Measurements from ENCODE around the gene IGF1R.

DNA sequence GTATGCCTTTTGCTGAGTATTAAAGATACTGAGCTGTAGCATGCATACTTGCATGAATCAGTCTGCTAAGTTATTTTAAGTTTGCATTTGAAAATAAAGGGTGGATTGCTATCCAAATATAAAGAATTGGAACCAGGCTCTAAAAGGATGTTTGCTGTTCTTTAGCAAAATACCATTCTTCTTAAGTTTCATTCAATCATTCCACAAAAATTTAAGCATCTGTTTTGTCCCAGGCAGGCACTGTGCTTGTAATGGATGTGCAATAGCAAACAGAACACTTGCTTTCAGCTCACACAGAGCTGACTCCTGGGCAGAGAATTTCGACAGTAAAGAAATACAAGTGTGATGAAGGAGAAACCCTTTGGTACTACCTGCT, 208.2 kb downstream of the IGF1R start:
- TF ChIP-seq, protein P1, sequence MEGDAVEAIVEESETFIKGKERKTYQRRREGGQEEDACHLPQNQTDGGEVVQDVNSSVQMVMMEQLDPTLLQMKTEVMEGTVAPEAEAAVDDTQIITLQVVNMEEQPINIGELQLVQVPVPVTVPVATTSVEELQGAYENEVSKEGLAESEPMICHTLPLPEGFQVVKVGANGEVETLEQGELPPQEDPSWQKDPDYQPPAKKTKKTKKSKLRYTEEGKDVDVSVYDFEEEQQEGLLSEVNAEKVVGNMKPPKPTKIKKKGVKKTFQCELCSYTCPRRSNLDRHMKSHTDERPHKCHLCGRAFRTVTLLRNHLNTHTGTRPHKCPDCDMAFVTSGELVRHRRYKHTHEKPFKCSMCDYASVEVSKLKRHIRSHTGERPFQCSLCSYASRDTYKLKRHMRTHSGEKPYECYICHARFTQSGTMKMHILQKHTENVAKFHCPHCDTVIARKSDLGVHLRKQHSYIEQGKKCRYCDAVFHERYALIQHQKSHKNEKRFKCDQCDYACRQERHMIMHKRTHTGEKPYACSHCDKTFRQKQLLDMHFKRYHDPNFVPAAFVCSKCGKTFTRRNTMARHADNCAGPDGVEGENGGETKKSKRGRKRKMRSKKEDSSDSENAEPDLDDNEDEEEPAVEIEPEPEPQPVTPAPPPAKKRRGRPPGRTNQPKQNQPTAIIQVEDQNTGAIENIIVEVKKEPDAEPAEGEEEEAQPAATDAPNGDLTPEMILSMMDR (IDR thresholded peaks at IDR 0.05; ENCODE audit: insufficient read depth, low read length, poor library complexity, severe bottlenecking), result no peak
- no peak for TF ChIP-seq EZH2phosphoT487 (conservative IDR thresholded peaks at IDR 0.05; ENCODE audit: low read length)
